A549 (cell line): ENCODE measurements around the gene RPL27. TPM values are rescaled to one million over a fixed set of nuclear protein-coding genes. Genes with fewer than 3 reads are reported as not detected.

Source experiments
- ATAC-seq, 2 experiments: fragments of 200-7000 bp in 1 of 2; fragments of >200 bp in 1 of 2; cut with Nextera tagmentation in 1 of 2; cut with Tn5 transposase in 1 of 2; 3 replicates each; pipeline versions ENCODE4 v1.8.0 to v1.9.1; 2018 to 2020; ENCODE audit warnings: mild to moderate bottlenecking in 1 of 2, moderate library complexity in 1 of 2
- CTCF ChIA-PET: fragments of 300-600 bp; sonication (Branson Sonifier 250); formaldehyde crosslinking; extraction: SDS; loops from one replicate; lab custom pipeline; 2021; ENCODE audit warnings: antibody characterized with exemption, inconsistent platforms; lab: Yijun Ruan, JAX
- POLR2A ChIA-PET: fragments of 350-600 bp; formaldehyde crosslinking; extraction: SDS; loops from one replicate; lab custom pipeline; 2021; ENCODE audit warnings: antibody characterized with exemption, inconsistent platforms; lab: Yijun Ruan, JAX
- DNase-seq, 2 experiments: peaks; one replicate each; pipeline versions ENCODE4 v3.0.0 to v3.0.0-alpha.2; 2011 to 2016; ENCODE audit warnings: low read depth in 1 of 2, low spot score in 1 of 2
- FAIRE-seq: peaks from 2 replicates; lab custom pipeline; 2011; peaks lifted over from hg19 to GRCh38; lab: Jason Lieb, UNC
- H3K27ac ChIP-seq, 2 experiments: fragments of >200 bp; sonication (Bioruptor Twin); formaldehyde crosslinking; 3 replicates each; pipeline ENCODE4 v1.5.1; 2016 to 2017
- H3K4me1 ChIP-seq: fragments of >200 bp; sonication (Bioruptor Twin); formaldehyde crosslinking; 3 replicates; pipeline ENCODE4 v1.6.1; 2016
- H3K4me2 ChIP-seq: fragments of >200 bp; sonication (Bioruptor Twin); formaldehyde crosslinking; 3 replicates; pipeline ENCODE4 v1.6.1; 2016
- H3K4me3 ChIP-seq: fragments of >200 bp; sonication (Bioruptor Twin); formaldehyde crosslinking; 3 replicates; pipeline ENCODE4 v1.5.1; 2016
- H3K9me3 ChIP-seq: fragments of >200 bp; sonication (Bioruptor Twin); formaldehyde crosslinking; 3 replicates; pipeline ENCODE4 v1.6.1; 2016
- BCL3 ChIP-seq: fragments of >200 bp; sonication (Bioruptor Twin); formaldehyde crosslinking; IDR thresholded peaks from 3 replicates; pipeline ENCODE4 v1.6.1; 2016
- CEBPB ChIP-seq, 2 experiments: fragments of >200 bp in 1 of 2; sonication (Bioruptor Twin) in 1 of 2; formaldehyde crosslinking in 1 of 2; IDR thresholded peaks; 2 replicates each; pipeline ENCODE4 v1.6.1; 2012 to 2016
- E2F6 ChIP-seq: IDR thresholded peaks from 2 replicates; pipeline ENCODE4 v1.6.1; 2012; ENCODE audit warnings: low read depth, borderline replicate concordance
- FOSL2 ChIP-seq, 2 experiments: fragments of 450-650 bp in 1 of 2; fragments of >200 bp in 1 of 2; sonication (Bioruptor Twin) in 1 of 2; formaldehyde crosslinking; IDR thresholded peaks; 2 replicates each; pipeline versions ENCODE4 v1.5.0 to v1.6.1; 2016 to 2020; ENCODE audit warnings: mild to moderate bottlenecking in 1 of 2, moderate library complexity in 1 of 2
- HOXB5 ChIP-seq: fragments of 250-450 bp; sonication (Bioruptor Pico); IDR thresholded peaks from 2 replicates; pipeline ENCODE4 v1.5.0; 2020; ENCODE audit warnings: mild to moderate bottlenecking, moderate library complexity
- JUN ChIP-seq, 2 experiments: fragments of >200 bp; sonication (Bioruptor Twin); formaldehyde crosslinking; IDR thresholded peaks; 2 replicates in 1 of 2; 3 replicates in 1 of 2; pipeline ENCODE4 v1.6.1; 2016 to 2017
- JUNB ChIP-seq: fragments of >200 bp; sonication (Bioruptor Twin); formaldehyde crosslinking; IDR thresholded peaks from 2 replicates; pipeline ENCODE4 v1.6.1; 2016
- MAFK ChIP-seq: fragments of 450-650 bp; IDR thresholded peaks from 2 replicates; pipeline ENCODE4 v1.6.1; 2014; ENCODE audit not compliant: partially characterized antibody
- MAX ChIP-seq: IDR thresholded peaks from 2 replicates; pipeline ENCODE4 v1.6.1; 2012
- NFE2L2 ChIP-seq: fragments of 150-350 bp; conservative IDR thresholded peaks from 2 replicates; pipeline ENCODE4 v1.6.1; 2014; ENCODE audit warnings: low read length
- REST ChIP-seq: fragments of 200-600 bp; sonication (generic); IDR thresholded peaks from 2 replicates; pipeline ENCODE4 v1.6.1; 2016; ENCODE audit warnings: antibody characterized with exemption, mild to moderate bottlenecking, moderate library complexity
- TFCP2L1 ChIP-seq: fragments of 250-450 bp; sonication (Bioruptor Pico); IDR thresholded peaks from 2 replicates; pipeline ENCODE4 v1.5.0; 2021; ENCODE audit warnings: mild to moderate bottlenecking
- ZFP36 ChIP-seq: fragments of 450-650 bp; IDR thresholded peaks from 2 replicates; pipeline ENCODE4 v1.6.1; 2014; ENCODE audit warnings: borderline replicate concordance; ENCODE audit not compliant: partially characterized antibody
- WGBS: methylation state at CpG from one replicate; pipeline ENCODE4 v1.1.6; 2017; ENCODE audit errors: missing lambda C conversion rate; 5-methylcytosine and 5-hydroxymethylcytosine counted together
- polyA plus RNA-seq, 4 experiments: library from polyadenylated mRNA; depleted of rRNA in 3 of 4; stranded (reverse); fragments of >200 nt; fragmentation: RNase III in 1 of 4; extraction: RNeasy Plus Mini Kit Qiagen cat#74134 plus additional on column Dnase treatment in 1 of 4; gene quantifications; 2 replicates in 3 of 4; 3 replicates in 1 of 4; pipeline ENCODE4 v1.2.3, GENCODE V29; 2011 to 2017

Gene RPL27
- polyA plus RNA-seq, 2 of the 4 experiments (the other 2 are of a cell fraction), result 2,894 to 5,746 TPM

GRCh38 chr17:42989726-42990652 lies 8.2 kb upstream of the RPL27 start:
- H3K9me3 ChIP-seq, result no peaks in the 10 kb centered on the region
- ChIA-PET CTCF (interaction anchor here (0.8 to 3.5 kb wide), 4 partner anchors 8 to 146 kb away, joined by 3 to 15 read pairs (median 4); partner anchors contain the start of genes AOC2 and RPL27), POLR2A (no interaction called here)
- peaks cover 40% of the 10 kb centered on the region for H3K4me1 ChIP-seq
- no peak for TF ChIP-seq REST
- no peak for TF ChIP-seq ZFP36
- TF ChIP-seq JUN (IDR thresholded peaks at IDR 0.05), result 0 out of 5 replicates have a peak, but pooled peaks of 1 of the 2 experiments have one; percentile 31
- peak; percentile 58; the same call in 1 of the 2 replicates for TF ChIP-seq NFE2L2
- TF ChIP-seq FOSL2 (IDR thresholded peaks at IDR 0.05), result peak; percentile 77
- TF ChIP-seq FOSL2 (CRISPR knock-in tag; IDR thresholded peaks at IDR 0.05), result peak; percentile 87
- no peak for TF ChIP-seq BCL3
- TF ChIP-seq MAX, result peak; percentile 72
- peak; percentile 11 to 49; a peak in 2 of 4 replicates for TF ChIP-seq CEBPB (IDR thresholded peaks at IDR 0.05)
- TF ChIP-seq JUNB, result peak; percentile 86
- TF ChIP-seq TFCP2L1 (CRISPR knock-in tag), result no peak
- 0 out of 2 replicates have a peak, but pooled peaks have one; percentile 23 for TF ChIP-seq E2F6
- peak; percentile 92 for TF ChIP-seq MAFK
- no peak for TF ChIP-seq HOXB5 (CRISPR knock-in tag)
- H3K4me2 ChIP-seq, result peak overlapping the region; percentile 79
- ATAC-seq, result peak; percentile 75 to 76; a peak in 5 of 6 replicates
- H3K4me3 ChIP-seq, result peak overlapping the region; percentile 15
- peak overlapping the region; percentile 68 to 87 for H3K27ac ChIP-seq
- peak; percentile 97 for FAIRE-seq
- DNase-seq, result peak; percentile 64 to 76
- WGBS, result 32% methylated on average over 6 of the region's 6 CpGs

- Histone ChIP-seq H3K4me1 (peaks cover 36% of the 10 kb centered on the region), H3K27ac (peak overlapping the region; percentile 68 to 87), H3K4me3 (no peak overlapping the region), H3K4me2 (peak overlapping the region; percentile 79; the same call in 1 of the 3 replicates), H3K9me3 (no peaks in the 10 kb centered on the region)
- DNase-seq (no peak), FAIRE-seq (no peak), ATAC-seq (no peak)
- ChIA-PET CTCF (interaction anchor here (0.8 to 1.9 kb wide), 7 partner anchors 11 to 152 kb away, joined by 3 to 8 read pairs (median 4); partner anchors contain the start of gene AOC2), POLR2A (interaction anchor here (0.6 kb wide), 1 partner anchor 144 kb away, joined by 4 read pairs; no protein-coding TSS in a partner anchor)
- 93% methylated on average over 5 of the region's 6 CpGs for WGBS
- TF ChIP-seq MAX (no peak), JUN (IDR thresholded peaks at IDR 0.05) (0 out of 5 replicates have a peak, but pooled peaks of 1 of the 2 experiments have one; percentile 8)
Measured at GRCh38 chr17:42991471-42991870, 6.7 kb upstream of the RPL27 start.
